Type B pancreatic cell (in vitro differentiated cells): ENCODE measurements around the gene SENP3. TPM values are rescaled to one million over a fixed set of nuclear protein-coding genes. Genes with fewer than 3 reads are reported as not detected.

Experiments
- DNase-seq: peaks from one replicate; pipeline ENCODE4 v3.0.0; 2021; ENCODE audit warnings: mixed read lengths; ENCODE audit not compliant: unreplicated experiment; ENCODE audit errors: extremely low spot score
- H3K27ac Mint-ChIP-seq: 2 replicates; pipeline ENCODE4 v1.8.0; 2021; ENCODE audit warnings: mild to moderate bottlenecking, mixed read lengths
- H3K27me3 Mint-ChIP-seq: 2 replicates; pipeline ENCODE4 v1.8.0; 2021; ENCODE audit warnings: mixed read lengths
- H3K36me3 Mint-ChIP-seq: 2 replicates; pipeline ENCODE4 v1.8.0; 2021; ENCODE audit warnings: mixed read lengths
- H3K4me1 Mint-ChIP-seq: one replicate; pipeline ENCODE4 v1.8.0; 2021; ENCODE audit warnings: mixed read lengths; ENCODE audit not compliant: unreplicated experiment
- H3K4me3 Mint-ChIP-seq: 2 replicates; pipeline ENCODE4 v1.8.0; 2021; ENCODE audit warnings: mild to moderate bottlenecking, mixed read lengths
- H3K9me3 Mint-ChIP-seq: 2 replicates; pipeline ENCODE4 v1.8.0; 2021; ENCODE audit warnings: mixed read lengths
- CTCF ChIP-seq: fragments of 200-600 bp; sonication (generic); conservative IDR thresholded peaks from 2 replicates; pipeline ENCODE4 v1.5.0; 2021; ENCODE audit warnings: antibody characterized with exemption, mild to moderate bottlenecking
- long read RNA-seq: library from polyadenylated mRNA; unstranded; transcript quantifications from one replicate; pipeline ENCODE4 v2.0.0, GENCODE V29; 2020
- total RNA-seq: library from RNA; stranded (reverse); gene quantifications from 2 replicates; pipeline ENCODE4 v1.2.1, GENCODE V29; 2021; ENCODE audit warnings: low replicate concordance

SENP3 gene
- total RNA-seq = 50.2 and 52.7 TPM in 2 replicates
- long read RNA-seq = 0 reads

DNA sequence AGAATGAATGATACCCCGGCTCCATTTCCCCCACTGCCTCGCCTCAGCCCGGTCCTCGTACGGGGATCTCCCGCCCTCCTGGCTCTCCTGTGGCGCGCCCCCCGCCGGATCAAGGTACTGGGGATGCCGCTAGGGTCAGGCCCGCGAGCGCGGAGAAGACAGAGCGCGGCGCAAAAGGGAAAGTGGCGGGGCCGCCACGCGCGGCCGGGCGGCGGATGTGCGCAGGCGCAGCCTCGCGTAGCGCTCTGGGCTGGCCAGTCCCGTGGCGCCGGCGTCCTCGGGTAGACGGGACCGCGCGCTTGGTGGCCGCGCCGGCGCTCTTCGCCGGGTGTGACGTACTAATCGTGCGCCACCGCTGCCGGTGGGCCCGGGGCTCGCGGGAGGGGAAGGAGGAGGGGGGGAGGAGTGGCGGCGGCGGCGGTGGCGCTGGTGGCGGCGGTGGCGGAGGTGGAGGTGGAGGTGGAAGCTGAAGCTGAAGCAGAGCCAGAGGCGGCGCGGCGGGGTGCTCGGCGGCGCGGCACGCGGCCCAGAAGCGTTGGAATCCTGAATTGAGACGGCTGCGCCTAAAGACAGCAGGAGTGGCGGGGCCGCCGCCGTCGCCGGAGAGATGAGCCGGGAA lies at the start of gene SENP3:
SENP3 (plus strand) TSS at position 331 of the 619 bp plus-strand sequence. CDS start 1,158 bp downstream, outside the sequence.
- TF ChIP-seq CTCF = no peak
- no peaks in the 10 kb centered on the region for H3K27me3 Mint-ChIP-seq
- H3K36me3 Mint-ChIP-seq = peaks cover 4% of the 10 kb centered on the region
- peak within 1 kb of the TSS; percentile 95 for H3K4me3 Mint-ChIP-seq
- peak; percentile 94 for DNase-seq
- H3K4me1 Mint-ChIP-seq = peaks cover 42% of the 10 kb centered on the region
- H3K9me3 Mint-ChIP-seq = no peaks in the 10 kb centered on the region
- peak within 1 kb of the TSS; percentile 97 for H3K27ac Mint-ChIP-seq

DNA sequence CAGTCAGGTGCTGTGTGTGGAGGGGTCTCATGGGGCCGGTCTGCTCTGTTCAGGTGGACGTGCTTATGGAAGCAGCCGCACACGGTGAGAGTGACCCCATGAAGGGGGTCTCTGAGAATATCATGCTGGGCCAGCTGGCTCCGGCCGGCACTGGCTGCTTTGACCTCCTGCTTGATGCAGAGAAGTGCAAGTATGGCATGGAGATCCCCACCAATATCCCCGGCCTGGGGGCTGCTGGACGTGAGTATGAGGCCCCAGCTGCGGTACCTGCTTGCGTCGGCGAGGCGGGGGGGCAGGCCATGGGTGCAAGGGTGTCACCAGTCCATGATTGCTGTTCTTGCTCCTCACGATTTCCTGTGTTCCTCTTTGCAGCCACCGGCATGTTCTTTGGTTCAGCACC lies 49.6 kb upstream of the SENP3 start:
- Mint-ChIP-seq H3K27me3 (no peaks in the 10 kb centered on the region), H3K27ac (no peak overlapping the region), H3K36me3 (peaks cover 21% of the 10 kb centered on the region), H3K4me3 (no peak overlapping the region), H3K4me1 (no peaks in the 10 kb centered on the region), H3K9me3 (no peaks in the 10 kb centered on the region)
- DNase-seq = no peak
- TF ChIP-seq CTCF = no peak

DNA sequence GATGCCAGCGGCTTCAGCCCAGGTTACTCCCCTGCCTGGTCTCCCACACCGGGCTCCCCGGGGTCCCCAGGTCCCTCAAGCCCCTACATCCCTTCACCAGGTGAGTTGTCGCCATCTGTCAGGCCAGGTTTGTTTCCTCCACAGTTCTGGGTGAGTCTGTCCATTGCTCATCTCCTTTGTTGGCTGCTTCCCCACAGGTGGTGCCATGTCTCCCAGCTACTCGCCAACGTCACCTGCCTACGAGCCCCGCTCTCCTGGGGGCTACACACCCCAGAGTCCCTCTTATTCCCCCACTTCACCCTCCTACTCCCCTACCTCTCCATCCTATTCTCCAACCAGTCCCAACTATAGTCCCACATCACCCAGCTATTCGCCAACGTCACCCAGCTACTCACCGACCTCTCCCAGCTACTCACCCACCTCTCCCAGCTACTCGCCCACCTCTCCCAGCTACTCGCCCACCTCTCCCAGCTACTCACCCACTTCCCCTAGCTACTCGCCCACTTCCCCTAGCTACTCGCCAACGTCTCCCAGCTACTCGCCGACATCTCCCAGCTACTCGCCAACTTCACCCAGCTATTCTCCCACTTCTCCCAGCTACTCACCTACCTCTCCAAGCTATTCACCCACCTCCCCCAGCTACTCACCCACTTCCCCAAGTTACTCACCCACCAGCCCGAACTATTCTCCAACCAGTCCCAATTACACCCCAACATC lies 48.7 kb upstream of the SENP3 start:
- no peak for DNase-seq
- H3K9me3 Mint-ChIP-seq = no peaks in the 10 kb centered on the region
- no peaks in the 10 kb centered on the region for H3K27me3 Mint-ChIP-seq
- no peaks in the 10 kb centered on the region for H3K4me1 Mint-ChIP-seq
- no peak overlapping the region for H3K4me3 Mint-ChIP-seq
- H3K36me3 Mint-ChIP-seq = peaks cover 19% of the 10 kb centered on the region
- H3K27ac Mint-ChIP-seq = no peak overlapping the region
- no peak for TF ChIP-seq CTCF

DNA sequence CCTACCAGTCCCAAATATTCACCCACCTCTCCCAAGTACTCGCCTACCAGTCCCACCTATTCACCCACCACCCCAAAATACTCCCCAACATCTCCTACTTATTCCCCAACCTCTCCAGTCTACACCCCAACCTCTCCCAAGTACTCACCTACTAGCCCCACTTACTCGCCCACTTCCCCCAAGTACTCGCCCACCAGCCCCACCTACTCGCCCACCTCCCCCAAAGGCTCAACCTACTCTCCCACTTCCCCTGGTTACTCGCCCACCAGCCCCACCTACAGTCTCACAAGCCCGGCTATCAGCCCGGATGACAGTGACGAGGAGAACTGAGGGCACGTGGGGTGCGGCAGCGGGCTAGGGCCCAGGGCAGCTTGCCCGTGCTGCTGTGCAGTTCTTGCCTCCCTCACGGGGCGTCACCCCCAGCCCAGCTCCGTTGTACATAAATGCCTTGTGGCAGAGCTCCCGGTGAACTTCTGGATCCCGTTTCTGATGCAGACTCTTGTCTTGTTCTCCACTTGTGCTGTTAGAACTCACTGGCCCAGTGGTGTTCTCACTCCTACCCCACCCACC lies 47.8 kb upstream of the SENP3 start:
- TF ChIP-seq CTCF = no peak
- DNase-seq = no peak
- Mint-ChIP-seq H3K27ac (no peak overlapping the region), H3K4me3 (no peak overlapping the region), H3K27me3 (no peaks in the 10 kb centered on the region), H3K4me1 (no peaks in the 10 kb centered on the region), H3K9me3 (no peaks in the 10 kb centered on the region), H3K36me3 (peaks cover 15% of the 10 kb centered on the region)

DNA sequence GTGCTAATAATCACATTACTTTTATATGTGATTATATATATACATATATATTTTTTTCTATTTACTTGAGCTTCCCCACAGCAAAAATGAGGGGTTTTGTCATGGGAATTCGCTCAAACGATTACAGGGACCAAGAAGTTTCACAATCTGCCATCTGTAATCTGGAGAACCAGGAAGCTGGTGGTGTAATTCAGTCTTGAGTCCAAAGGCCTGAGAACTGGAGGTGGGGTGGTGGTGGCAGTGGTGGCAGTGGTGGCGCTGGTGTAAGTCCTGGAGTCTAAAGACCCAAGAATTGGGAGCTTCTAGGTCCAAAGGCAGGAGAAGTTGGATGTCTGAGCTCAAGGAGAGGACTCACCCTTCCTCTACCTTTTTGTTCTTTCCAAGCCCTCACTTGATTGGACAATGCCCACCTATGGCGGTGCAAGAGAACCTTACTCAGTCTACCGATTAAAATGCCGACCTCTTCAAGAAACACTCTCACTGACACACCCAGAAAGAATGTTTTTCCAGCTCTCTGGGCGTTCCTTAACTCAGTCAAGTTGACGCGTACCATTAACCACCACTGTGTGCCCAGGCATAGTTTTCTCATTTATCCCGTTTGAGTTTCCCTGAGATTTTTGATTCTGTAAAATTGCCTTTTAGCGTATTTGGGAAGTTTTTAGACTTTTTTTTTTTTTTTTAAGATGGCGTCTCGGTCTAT lies 45.7 kb upstream of the SENP3 start:
- peaks cover 10% of the 10 kb centered on the region for H3K36me3 Mint-ChIP-seq
- DNase-seq = no peak
- no peak for TF ChIP-seq CTCF
- H3K27ac Mint-ChIP-seq = no peak overlapping the region
- no peak overlapping the region for H3K4me3 Mint-ChIP-seq
- no peaks in the 10 kb centered on the region for H3K27me3 Mint-ChIP-seq
- H3K4me1 Mint-ChIP-seq = no peaks in the 10 kb centered on the region
- no peaks in the 10 kb centered on the region for H3K9me3 Mint-ChIP-seq
